ENCODE data around the gene OR5K2. TPM values are rescaled to one million over a fixed set of nuclear protein-coding genes. Genes with fewer than 3 reads are reported as not detected.

Gene OR5K2
- polyA plus RNA-seq, 1 donor from 2014 or later = not detected

GRCh38 chr3:98522544-98523281 lies 25.2 kb downstream of the OR5K2 start, which contains the start of gene CLDND1:
TSS of gene CLDND1 (minus strand) at chr3:98522902. CDS start at chr3:98521424, 1,478 bp downstream.
- Histone ChIP-seq H3K79me2 (replicated peaks; ENCODE audit: insufficient read depth, low read length) (peaks cover 28% of the 10 kb centered on the region), H3F3A (ENCODE audit: insufficient read depth, low read length, poor library complexity, severe bottlenecking) (no peaks in the 10 kb centered on the region), H3K9me3 (ENCODE audit: low read length) (no peaks in the 10 kb centered on the region), H3K9ac (ENCODE audit: low read length) (peak within 1 kb of the TSS; percentile 79), H3K27ac (ENCODE audit: low read length) (peak within 1 kb of the TSS; percentile 65), H2AFZ (ENCODE audit: low read depth, low read length) (peak within 1 kb of the TSS; percentile 71), H3K9me2 (ENCODE audit: insufficient read depth, low read length) (no peaks in the 10 kb centered on the region), H3K4me3 (ENCODE audit: low read length) (peak within 1 kb of the TSS; percentile 87), H3K4me2 (ENCODE audit: low read length) (peak within 1 kb of the TSS; percentile 77), H4K20me1 (ENCODE audit: insufficient read depth) (no peaks in the 10 kb centered on the region), H3K27me3 (ENCODE audit: insufficient read depth, low read depth, low read length) (no peaks in the 10 kb centered on the region), H3K36me3 (ENCODE audit: insufficient read depth, low read length) (peaks cover 14% of the 10 kb centered on the region)
- peak; percentile 21 for TF ChIP-seq TAF1 (IDR thresholded peaks at IDR 0.05; ENCODE audit: low read depth)
- TF ChIP-seq POLR2AphosphoS5 (IDR thresholded peaks at IDR 0.05) = peak; percentile 95
- TF ChIP-seq EP300 (conservative IDR thresholded peaks at IDR 0.05; ENCODE audit: poor library complexity, severe bottlenecking) = peak; percentile 60
- peak; percentile 19 for TF ChIP-seq REST (IDR thresholded peaks at IDR 0.05; ENCODE audit: borderline replicate concordance)
- no peak for TF ChIP-seq EZH2 (IDR thresholded peaks at IDR 0.05; ENCODE audit: borderline replicate concordance, insufficient read depth, low read length, poor library complexity, severe bottlenecking)
- no peak for TF ChIP-seq RAD21 (conservative IDR thresholded peaks at IDR 0.05)
- peak; percentile 50 for TF ChIP-seq MXI1 (conservative IDR thresholded peaks at IDR 0.05; ENCODE audit: poor library complexity, severe bottlenecking)
- TF ChIP-seq SMC3 (conservative IDR thresholded peaks at IDR 0.05; ENCODE audit: poor library complexity) = no peak
- no peak for TF ChIP-seq CTCF (IDR thresholded peaks at IDR 0.05; ENCODE audit: poor library complexity, severe bottlenecking)

- no peak overlapping the region for H3K4me2 ChIP-seq (ENCODE audit: low read length)
- H3K79me2 ChIP-seq (replicated peaks; ENCODE audit: insufficient read depth, low read length) = peaks cover 22% of the 10 kb centered on the region
- no peaks in the 10 kb centered on the region for H3K9me2 ChIP-seq (ENCODE audit: insufficient read depth, low read length)
- peaks cover 6% of the 10 kb centered on the region for H3K36me3 ChIP-seq (ENCODE audit: insufficient read depth, low read length)
- H4K20me1 ChIP-seq (ENCODE audit: insufficient read depth) = no peaks in the 10 kb centered on the region
- H3K9ac ChIP-seq (ENCODE audit: low read length) = no peak overlapping the region
- no peak overlapping the region for H2AFZ ChIP-seq (ENCODE audit: low read depth, low read length)
- no peaks in the 10 kb centered on the region for H3K9me3 ChIP-seq (ENCODE audit: low read length)
- no peak overlapping the region for H3K27ac ChIP-seq (ENCODE audit: low read length)
- H3F3A ChIP-seq (ENCODE audit: insufficient read depth, low read length, poor library complexity, severe bottlenecking) = no peaks in the 10 kb centered on the region
- H3K4me3 ChIP-seq (ENCODE audit: low read length) = no peak overlapping the region
- H3K27me3 ChIP-seq (ENCODE audit: insufficient read depth, low read depth, low read length) = no peaks in the 10 kb centered on the region
- TF ChIP-seq REST (IDR thresholded peaks at IDR 0.05; ENCODE audit: borderline replicate concordance) = no peak
- TF ChIP-seq EP300 (conservative IDR thresholded peaks at IDR 0.05; ENCODE audit: poor library complexity, severe bottlenecking) = no peak
- no peak for TF ChIP-seq MXI1 (conservative IDR thresholded peaks at IDR 0.05; ENCODE audit: poor library complexity, severe bottlenecking)
- TF ChIP-seq TAF1 (IDR thresholded peaks at IDR 0.05; ENCODE audit: low read depth) = no peak
- no peak for TF ChIP-seq CTCF (IDR thresholded peaks at IDR 0.05; ENCODE audit: poor library complexity, severe bottlenecking)
- TF ChIP-seq EZH2 (IDR thresholded peaks at IDR 0.05; ENCODE audit: borderline replicate concordance, insufficient read depth, low read length, poor library complexity, severe bottlenecking) = no peak
- no peak for TF ChIP-seq RAD21 (conservative IDR thresholded peaks at IDR 0.05)
- no peak for TF ChIP-seq SMC3 (conservative IDR thresholded peaks at IDR 0.05; ENCODE audit: poor library complexity)
- TF ChIP-seq POLR2AphosphoS5 (IDR thresholded peaks at IDR 0.05) = no peak
Observed at GRCh38 chr3:98525494-98525893, 28.0 kb downstream of the OR5K2 start.
